HUES48 (cell line): ENCODE data around the gene CD274.

Source experiments
- H3K27ac ChIP-seq: one replicate; pipeline ENCODE4 v1.7.0; 2013; ENCODE audit warnings: low read depth, low read length, inconsistent platforms
- H3K27me3 ChIP-seq: 2 replicates; pipeline ENCODE4 v1.6.1; 2013; ENCODE audit warnings: mild to moderate bottlenecking, low read length; ENCODE audit not compliant: control insufficient read depth, insufficient read depth
- H3K36me3 ChIP-seq: 2 replicates; pipeline ENCODE4 v1.6.1; 2013; ENCODE audit warnings: low read length; ENCODE audit not compliant: control insufficient read depth, insufficient read depth
- H3K4me1 ChIP-seq: 2 replicates; pipeline ENCODE4 v1.6.1; 2013; ENCODE audit warnings: mild to moderate bottlenecking, low read length; ENCODE audit not compliant: control insufficient read depth, insufficient read depth
- H3K4me3 ChIP-seq: 2 replicates; pipeline ENCODE4 v1.5.1; 2013; ENCODE audit warnings: mild to moderate bottlenecking, low read depth, low read length
- H3K9ac ChIP-seq: 2 replicates; pipeline ENCODE4 v1.6.1; 2013; ENCODE audit warnings: mild to moderate bottlenecking, low read depth, low read length, moderate library complexity
- H3K9me3 ChIP-seq: 2 replicates; pipeline ENCODE4 v1.6.1; 2013; ENCODE audit warnings: low read length; ENCODE audit not compliant: control insufficient read depth, insufficient read depth

CD274 gene

GRCh38 chr9:5450359-5451091 is at the start of gene CD274:
Gene CD274, plus strand, starts transcription at chr9:5450542. Its CDS starts 5,572 bp downstream, at chr9:5456114.
- H3K9me3 ChIP-seq = no peaks in the 10 kb centered on the region
- H3K4me3 ChIP-seq = peak within 1 kb of the TSS; percentile 55
- no peaks in the 10 kb centered on the region for H3K4me1 ChIP-seq
- no peak within 1 kb of the TSS for H3K9ac ChIP-seq
- H3K27ac ChIP-seq = no peak within 1 kb of the TSS
- H3K27me3 ChIP-seq = no peaks in the 10 kb centered on the region; the same call in 1 of the 2 replicates
- H3K36me3 ChIP-seq = no peaks in the 10 kb centered on the region

GRCh38 chr9:5402217-5402616 is 48.1 kb upstream of the CD274 start:
- H3K27ac ChIP-seq = no peak overlapping the region
- H3K36me3 ChIP-seq = no peaks in the 10 kb centered on the region
- no peak overlapping the region for H3K9ac ChIP-seq
- H3K4me1 ChIP-seq = no peaks in the 10 kb centered on the region
- H3K4me3 ChIP-seq = no peak overlapping the region
- H3K27me3 ChIP-seq = no peaks in the 10 kb centered on the region
- H3K9me3 ChIP-seq = 0 out of 2 replicates have a peak, but pooled peaks cover 3% of the 10 kb centered on the region

- H3K4me3 ChIP-seq = no peak overlapping the region
- H3K27ac ChIP-seq = no peak overlapping the region
- no peaks in the 10 kb centered on the region for H3K4me1 ChIP-seq
- H3K9me3 ChIP-seq = peaks cover 38% of the 10 kb centered on the region
- H3K27me3 ChIP-seq = no peaks in the 10 kb centered on the region
- no peaks in the 10 kb centered on the region for H3K36me3 ChIP-seq
- no peak overlapping the region for H3K9ac ChIP-seq
Observed at GRCh38 chr9:5408596-5408995, 41.7 kb upstream of the CD274 start.

DNA sequence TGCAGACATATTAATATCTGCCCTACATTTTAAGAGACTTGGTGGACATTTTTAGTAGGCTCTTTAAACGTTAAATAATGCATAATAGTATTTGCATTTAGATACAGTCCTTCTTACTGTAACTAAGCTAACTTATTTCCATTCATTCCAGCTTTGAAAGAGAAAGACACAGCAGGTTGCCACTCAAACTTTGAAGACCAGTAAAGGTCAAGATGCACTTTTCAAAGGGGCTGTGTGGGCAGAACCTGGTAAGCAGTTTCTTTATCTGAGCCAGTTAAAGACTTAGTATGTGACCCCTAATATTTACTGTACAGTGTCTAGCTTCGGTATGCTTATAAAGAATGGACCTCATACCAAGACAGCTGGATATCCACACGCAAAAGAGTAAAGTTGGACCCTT is 33.4 kb upstream of the CD274 start:
- Histone ChIP-seq H3K36me3 (no peaks in the 10 kb centered on the region), H3K4me1 (peaks cover 11% of the 10 kb centered on the region), H3K4me3 (no peak overlapping the region; the same call in 1 of the 2 replicates), H3K27me3 (no peaks in the 10 kb centered on the region), H3K27ac (no peak overlapping the region), H3K9me3 (no peaks in the 10 kb centered on the region), H3K9ac (no peak overlapping the region)

DNA sequence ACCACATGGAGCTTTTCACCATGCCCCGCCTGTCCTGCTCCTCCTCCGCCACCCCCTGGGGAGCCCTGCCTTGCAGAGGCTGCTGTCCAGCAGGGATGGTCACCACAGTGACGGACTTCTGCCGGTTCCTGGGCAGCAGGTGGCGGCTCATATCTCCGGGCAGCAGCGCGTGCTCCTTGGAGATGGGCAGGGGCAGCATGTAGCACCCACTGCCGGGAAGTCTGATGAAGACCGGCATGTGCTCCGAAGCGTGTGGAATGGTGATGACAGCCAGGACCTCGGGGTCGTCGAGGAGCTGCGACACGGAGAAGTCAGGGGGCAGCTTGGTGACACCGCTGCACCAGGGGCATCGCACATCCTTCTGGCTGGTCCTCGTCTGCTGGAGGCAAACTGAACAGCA is 31.9 kb upstream of the CD274 start:
- no peaks in the 10 kb centered on the region for H3K9me3 ChIP-seq
- peaks cover 11% of the 10 kb centered on the region for H3K4me1 ChIP-seq
- no peak overlapping the region for H3K27ac ChIP-seq

DNA sequence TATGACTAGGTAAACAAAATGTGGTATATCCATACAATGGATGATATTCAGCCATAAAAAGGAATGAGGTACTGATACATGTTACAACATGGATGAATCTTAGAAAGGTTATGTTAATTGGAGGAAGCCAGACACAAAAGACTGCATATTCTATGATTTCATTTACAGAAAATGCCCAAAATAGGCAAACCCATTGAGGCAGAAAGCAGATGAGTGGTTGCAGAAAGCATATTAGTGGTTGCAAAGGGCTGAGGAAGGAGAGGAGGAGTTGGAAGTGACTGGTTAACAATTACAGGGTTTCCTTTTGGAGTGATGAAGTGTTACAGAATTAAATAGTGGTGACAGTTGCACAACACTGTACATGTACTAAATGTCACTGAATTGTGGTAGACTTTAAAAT is 30.4 kb upstream of the CD274 start:
- H3K27ac ChIP-seq = no peak overlapping the region
- H3K9ac ChIP-seq = no peak overlapping the region
- no peaks in the 10 kb centered on the region for H3K9me3 ChIP-seq
- peaks cover 11% of the 10 kb centered on the region for H3K4me1 ChIP-seq
- H3K4me3 ChIP-seq = no peak overlapping the region
- no peaks in the 10 kb centered on the region for H3K27me3 ChIP-seq
- H3K36me3 ChIP-seq = no peaks in the 10 kb centered on the region

More for the DNA sequence above, 31.9 kb upstream of the CD274 start:
- Histone ChIP-seq H3K9ac (no peak overlapping the region), H3K36me3 (no peaks in the 10 kb centered on the region), H3K4me3 (no peak overlapping the region), H3K27me3 (no peaks in the 10 kb centered on the region)

- Histone ChIP-seq H3K4me3 (no peak overlapping the region), H3K27me3 (no peaks in the 10 kb centered on the region), H3K4me1 (peaks cover 11% of the 10 kb centered on the region)
Observed at GRCh38 chr9:5421163-5421562, 29.2 kb upstream of the CD274 start.

GRCh38 chr9:5422276-5422675 is 28.1 kb upstream of the CD274 start:
- H3K27me3 ChIP-seq = no peaks in the 10 kb centered on the region
- H3K4me1 ChIP-seq = peaks cover 2% of the 10 kb centered on the region; the same call in 1 of the 2 replicates
- no peak overlapping the region for H3K9ac ChIP-seq
- no peak overlapping the region for H3K4me3 ChIP-seq
- H3K9me3 ChIP-seq = no peaks in the 10 kb centered on the region
- no peak overlapping the region for H3K27ac ChIP-seq
- H3K36me3 ChIP-seq = no peaks in the 10 kb centered on the region

More at GRCh38 chr9:5421163-5421562, 29.2 kb upstream of the CD274 start:
- Histone ChIP-seq H3K9me3 (no peaks in the 10 kb centered on the region), H3K9ac (no peak overlapping the region), H3K36me3 (no peaks in the 10 kb centered on the region), H3K27ac (no peak overlapping the region)

DNA sequence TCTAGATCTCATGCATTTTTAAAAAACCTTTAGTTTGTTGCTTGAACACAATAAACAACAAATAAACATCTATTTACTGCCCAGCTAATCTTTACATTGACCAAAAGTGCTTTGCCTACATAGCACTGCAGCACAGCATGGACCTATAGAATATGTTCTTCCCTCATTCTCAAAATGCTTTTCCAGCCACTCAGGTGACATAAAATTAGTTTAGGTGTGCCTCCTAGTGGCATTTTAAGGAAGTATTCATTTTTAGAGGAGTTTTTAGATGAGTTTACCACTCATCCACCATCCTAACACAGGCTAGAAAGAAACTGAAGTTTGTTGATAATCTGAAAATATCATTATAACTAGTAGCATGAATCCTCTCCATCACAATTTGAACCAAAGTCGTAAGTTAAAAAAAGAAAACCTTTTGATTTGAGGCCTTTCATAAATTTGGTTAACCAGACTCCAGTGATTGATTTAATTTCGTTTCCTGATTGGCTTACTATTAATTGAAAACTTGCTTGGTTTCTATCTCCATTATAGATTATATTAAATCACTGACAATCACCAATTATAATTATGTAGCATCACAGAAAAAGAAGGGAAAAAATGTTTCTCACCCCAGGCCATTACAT is 25.2 kb upstream of the CD274 start:
- H3K27ac ChIP-seq = no peak overlapping the region
- H3K4me3 ChIP-seq = no peak overlapping the region
- H3K27me3 ChIP-seq = no peaks in the 10 kb centered on the region
- no peak overlapping the region for H3K9ac ChIP-seq
- 0 out of 2 replicates have a peak, but pooled peaks cover 3% of the 10 kb centered on the region for H3K36me3 ChIP-seq
- no peaks in the 10 kb centered on the region for H3K4me1 ChIP-seq
- no peaks in the 10 kb centered on the region for H3K9me3 ChIP-seq

DNA sequence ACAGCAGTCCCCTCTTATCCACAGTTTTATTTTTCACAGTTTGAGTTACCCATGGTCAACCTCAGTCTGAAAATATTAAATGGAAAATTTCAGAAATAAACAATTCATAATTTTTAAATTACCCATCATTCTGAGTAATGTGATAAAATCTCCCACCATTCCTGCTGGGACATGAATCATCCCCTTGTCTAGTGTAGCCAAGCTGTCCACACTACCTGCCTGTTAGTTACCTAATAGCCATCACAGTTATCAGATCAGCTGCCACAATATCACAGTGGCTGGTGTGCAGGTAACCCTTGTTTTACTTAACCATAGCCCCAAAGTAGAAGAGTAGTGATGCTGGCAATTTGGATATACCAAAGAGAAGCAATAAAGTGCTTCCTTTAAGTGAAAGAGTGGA is 23.3 kb upstream of the CD274 start:
- Histone ChIP-seq H3K27ac (no peak overlapping the region), H3K9ac (no peak overlapping the region), H3K9me3 (peaks cover 3% of the 10 kb centered on the region; the same call in 1 of the 2 replicates), H3K27me3 (no peaks in the 10 kb centered on the region), H3K4me1 (no peaks in the 10 kb centered on the region), H3K4me3 (no peak overlapping the region), H3K36me3 (0 out of 2 replicates have a peak, but pooled peaks cover 5% of the 10 kb centered on the region)

DNA sequence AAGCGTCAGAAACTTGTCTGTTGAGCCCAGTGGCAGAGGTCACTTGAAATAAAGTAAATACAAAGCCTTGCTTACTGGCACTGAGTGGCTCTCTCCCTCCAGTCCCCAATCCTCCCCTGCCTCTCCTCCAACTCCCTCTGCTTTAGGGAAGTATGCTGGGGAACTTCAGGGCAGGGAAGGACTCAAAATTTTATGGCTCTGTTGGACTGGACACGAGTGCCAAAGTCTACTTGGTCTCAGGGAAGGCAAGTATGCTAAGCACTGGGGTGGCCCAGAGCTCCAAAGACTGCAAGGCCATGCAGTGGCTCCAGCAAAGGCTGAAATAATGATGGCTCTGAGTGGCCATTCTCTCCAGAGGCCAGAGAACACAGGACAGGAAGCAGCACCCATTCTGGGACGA is 22.2 kb upstream of the CD274 start:
- H3K27ac ChIP-seq = no peak overlapping the region
- no peaks in the 10 kb centered on the region for H3K4me1 ChIP-seq

More for the DNA sequence above, 22.2 kb upstream of the CD274 start:
- no peak overlapping the region for H3K4me3 ChIP-seq
- no peaks in the 10 kb centered on the region for H3K27me3 ChIP-seq
- H3K9me3 ChIP-seq = peaks cover 7% of the 10 kb centered on the region; the same call in 1 of the 2 replicates
- H3K9ac ChIP-seq = no peak overlapping the region
- H3K36me3 ChIP-seq = 0 out of 2 replicates have a peak, but pooled peaks cover 8% of the 10 kb centered on the region
